Natural killer cell (primary cell): ENCODE measurements around the gene SLC9A7. TPM values are rescaled to one million over a fixed set of nuclear protein-coding genes. Genes with fewer than 3 reads are reported as not detected.

Source experiments
- ATAC-seq, 3 donors: fragments of 150-1000 bp in 2 of 3; fragments of 200-7000 bp in 1 of 3; cut with Tn5 transposase; 1 replicate in 1 of 3; 2 replicates in 2 of 3; pipeline ENCODE4 v1.10.0; 2021; ENCODE audit warnings: mild to moderate bottlenecking in 2 of 3, moderate library complexity in 2 of 3
- DNase-seq, 2 donors: peaks; one replicate each; pipeline versions ENCODE4 v3.0.0 to v3.0.0-alpha.2; 2013 to 2021; ENCODE audit warnings: mixed read lengths in 1 of 2
- H3K27ac ChIP-seq: one replicate; pipeline ENCODE4 v1.5.1; 2013; ENCODE audit warnings: mild to moderate bottlenecking, low read length
- H3K27me3 ChIP-seq: one replicate; pipeline ENCODE4 v1.6.1; 2013; ENCODE audit warnings: low read length; ENCODE audit not compliant: control insufficient read depth, insufficient read depth
- H3K36me3 ChIP-seq: one replicate; pipeline ENCODE4 v1.6.1; 2013; ENCODE audit warnings: low read length; ENCODE audit not compliant: control insufficient read depth, insufficient read depth
- H3K4me1 ChIP-seq: one replicate; pipeline ENCODE4 v1.6.1; 2013; ENCODE audit warnings: low read length; ENCODE audit not compliant: control insufficient read depth, insufficient read depth
- H3K4me3 ChIP-seq: one replicate; pipeline ENCODE4 v1.5.1; 2013; ENCODE audit warnings: low read length
- H3K9me3 ChIP-seq: one replicate; pipeline ENCODE4 v1.6.1; 2013; ENCODE audit warnings: low read length; ENCODE audit not compliant: control insufficient read depth, insufficient read depth
- H3K27ac Mint-ChIP-seq, 2 donors: one replicate each; pipeline ENCODE4 v1.8.0; 2022; ENCODE audit warnings: mild to moderate bottlenecking in 2 of 2, mixed read lengths in 2 of 2, moderate library complexity in 1 of 2
- H3K27me3 Mint-ChIP-seq, 2 donors: one replicate each; pipeline ENCODE4 v1.8.0; 2022; ENCODE audit warnings: low read depth in 2 of 2, mixed read lengths in 2 of 2
- H3K36me3 Mint-ChIP-seq: one replicate; pipeline ENCODE4 v1.8.0; 2022; ENCODE audit warnings: mixed read lengths
- H3K4me1 Mint-ChIP-seq, 2 donors: one replicate each; pipeline ENCODE4 v1.8.0; 2022; ENCODE audit warnings: mixed read lengths in 2 of 2
- H3K4me3 Mint-ChIP-seq: one replicate; pipeline ENCODE4 v1.8.0; 2022; ENCODE audit warnings: mild to moderate bottlenecking, moderate library complexity, mixed read lengths
- H3K9me3 Mint-ChIP-seq, 2 donors: one replicate each; pipeline ENCODE4 v1.8.0; 2022; ENCODE audit warnings: mixed read lengths in 2 of 2
- CTCF ChIP-seq: fragments of 200-600 bp; IDR thresholded peaks from one replicate; pipeline ENCODE4 v1.8.0; 2022; ENCODE audit warnings: antibody characterized with exemption
- WGBS: methylation state at CpG from one replicate; pipeline ENCODE4 v1.1.7; 2013; ENCODE audit warnings: missing lambda C conversion rate; ENCODE audit not compliant: insufficient coverage; 5-methylcytosine and 5-hydroxymethylcytosine counted together
- intact Hi-C: fragments of 100-400 bp; cut with micrococcal nuclease; formaldehyde crosslinking; loops from one replicate; pipeline ENCODE4 v1.14.2; 2022
- total RNA-seq, 4 donors: library from RNA; stranded (reverse); fragments of 120-200 nt in 1 of 4; gene quantifications; one replicate each; pipeline versions ENCODE4 v1.2.3 to v1.2.4, GENCODE V29; 2013 to 2022

SLC9A7 gene
- total RNA-seq, 3 donors from 2014 or later (not counting 1 experiment from before 2014, with no cell fraction given), result 0.39 to 1.1 (median 0.75) TPM

- intact Hi-C loops, result no loop called here
- Histone ChIP-seq H3K9me3 (no peaks in the 10 kb centered on the region), H3K4me3 (no peak overlapping the region), H3K36me3 (no peaks in the 10 kb centered on the region), H3K27ac (peak overlapping the region; percentile 66), H3K27me3 (no peaks in the 10 kb centered on the region), H3K4me1 (peaks cover 12% of the 10 kb centered on the region)
- peak in 1 of 2 donors; percentile 12 for DNase-seq
- Mint-ChIP-seq H3K9me3 (no peaks in the 10 kb centered on the region), H3K4me1 (peaks cover 16% of the 10 kb centered on the region in 2 donors), H3K27ac (peak overlapping the region; percentile 9 to 82), H3K36me3 (no peaks in the 10 kb centered on the region), H3K4me3 (peak overlapping the region; percentile 35), H3K27me3 (peaks cover 0 to 7% of the 10 kb centered on the region in 2 donors)
- peak; percentile 70 to 87 (median 85) for ATAC-seq
- no peak for TF ChIP-seq CTCF
- WGBS, result 28% methylated on average over 3 of the region's 6 CpGs
Observed at GRCh38 chrX:46561824-46562657, 196.9 kb downstream of the SLC9A7 start.

- Histone ChIP-seq H3K27me3 (no peaks in the 10 kb centered on the region), H3K4me3 (no peak overlapping the region), H3K9me3 (no peaks in the 10 kb centered on the region), H3K4me1 (peaks cover 12% of the 10 kb centered on the region), H3K36me3 (no peaks in the 10 kb centered on the region), H3K27ac (no peak overlapping the region)
- no peak for TF ChIP-seq CTCF
- no peaks in the 10 kb centered on the region for H3K36me3 Mint-ChIP-seq
- H3K27ac Mint-ChIP-seq, result no peak overlapping the region
- 95% methylated on average over 3 of the region's 3 CpGs for WGBS
- no peak overlapping the region for H3K4me3 Mint-ChIP-seq
- H3K27me3 Mint-ChIP-seq, result peaks cover 0 to 7% of the 10 kb centered on the region in 2 donors
- ATAC-seq (no peak), DNase-seq (no peak)
- no peaks in the 10 kb centered on the region for H3K9me3 Mint-ChIP-seq
- peaks cover 16% of the 10 kb centered on the region in 2 donors for H3K4me1 Mint-ChIP-seq
- intact Hi-C loops, result no loop called here
Observed at GRCh38 chrX:46559062-46559461, 199.9 kb downstream of the SLC9A7 start.

- no peak overlapping the region for H3K4me3 Mint-ChIP-seq
- Histone ChIP-seq H3K4me3 (no peak overlapping the region), H3K36me3 (no peaks in the 10 kb centered on the region), H3K27me3 (no peaks in the 10 kb centered on the region), H3K27ac (no peak overlapping the region), H3K9me3 (no peaks in the 10 kb centered on the region), H3K4me1 (no peaks in the 10 kb centered on the region)
- DNase-seq, result peak in 1 of 2 donors; percentile 33
- no peaks in the 10 kb centered on the region for H3K4me1 Mint-ChIP-seq
- no peaks in the 10 kb centered on the region for H3K36me3 Mint-ChIP-seq
- no peaks in the 10 kb centered on the region for H3K27me3 Mint-ChIP-seq
- no peak for TF ChIP-seq CTCF
- no peak overlapping the region for H3K27ac Mint-ChIP-seq
- intact Hi-C loops, result no loop called here
- no CpG with 5 or more reads among the region's 2 CpGs for WGBS
- H3K9me3 Mint-ChIP-seq, result no peaks in the 10 kb centered on the region
- no peak for ATAC-seq
Observed at GRCh38 chrX:46554942-46555341, 204.0 kb downstream of the SLC9A7 start.
